ENCODE measurements around the gene TIE1. TPM values are rescaled to one million over a fixed set of nuclear protein-coding genes. Genes with fewer than 3 reads are reported as not detected.

The TIE1 gene
- total RNA-seq, 4 donors from 2014 or later = 11.4 to 49.3 (median 30.2) TPM

DNA sequence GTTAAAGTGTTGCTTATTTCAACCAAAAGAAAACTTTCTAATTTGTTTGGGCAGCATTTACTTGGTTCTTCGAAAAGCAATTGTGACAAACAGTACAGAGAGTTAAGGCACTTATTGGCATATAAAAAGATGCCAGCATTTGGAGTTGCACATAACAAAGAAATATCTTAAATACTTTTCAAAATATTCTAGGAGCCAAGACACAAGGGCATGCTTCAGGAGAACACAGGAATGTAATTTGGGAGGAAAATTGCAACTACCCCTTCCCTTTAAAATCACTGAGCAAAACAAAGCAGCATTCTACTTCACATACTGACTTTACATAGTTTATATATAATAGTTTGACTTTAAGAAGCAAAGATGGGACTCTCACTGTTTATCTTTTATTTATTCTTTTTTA is 4.6 kb upstream of the TIE1 start:
- Histone ChIP-seq H3K36me3 (no peaks in the 10 kb centered on the region), H3K4me3 (no peak overlapping the region), H3K27me3 (no peaks in the 10 kb centered on the region), H3K9me3 (no peaks in the 10 kb centered on the region), H3K4me1 (peaks cover 0 to 53% (median 18%) of the 10 kb centered on the region in 3 donors), H3K27ac (peak overlapping the region in 3 of 4 donors; percentile 70 to 81 (median 71))
- TF ChIP-seq EP300 (IDR thresholded peaks at IDR 0.05) = no peak
- TF ChIP-seq CTCF (IDR thresholded peaks at IDR 0.05) = no peak
- no peak for TF ChIP-seq POLR2A (IDR thresholded peaks at IDR 0.05)
- TF ChIP-seq POLR2AphosphoS5 (IDR thresholded peaks at IDR 0.05) = no peak
- no peak for ATAC-seq
- WGBS, 2 donors (ENCODE audit: low coverage in 1 of 2) = 63 to 85% methylated on average over 1 of the region's 1 CpG

DNA sequence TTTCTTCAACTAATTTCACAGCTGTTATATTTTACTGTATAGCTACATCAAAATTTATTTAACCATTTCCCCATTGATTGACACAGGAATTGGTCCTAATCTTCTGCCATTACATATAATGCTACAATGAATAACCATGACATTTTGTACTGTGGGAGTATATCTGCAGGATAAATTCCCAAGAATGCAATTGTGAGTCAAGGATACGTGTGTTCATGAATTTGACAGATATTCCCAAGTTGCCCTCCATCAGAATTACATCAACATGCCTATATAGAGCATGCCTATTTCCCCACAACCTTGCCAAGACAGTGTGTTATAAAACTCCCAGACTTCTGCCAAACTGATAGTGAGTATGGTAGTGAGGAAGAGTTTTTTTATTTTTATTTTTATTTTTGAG is 2.7 kb upstream of the TIE1 start:
- Histone ChIP-seq H3K4me1 (peaks cover 0 to 53% (median 18%) of the 10 kb centered on the region in 3 donors), H3K9me3 (no peaks in the 10 kb centered on the region), H3K4me3 (no peak overlapping the region), H3K27ac (no peak overlapping the region), H3K27me3 (no peaks in the 10 kb centered on the region), H3K36me3 (no peaks in the 10 kb centered on the region)
- 92 to 100% methylated on average over 1 of the region's 1 CpG for WGBS, 2 donors (ENCODE audit: low coverage in 1 of 2)
- no peak for ATAC-seq
- TF ChIP-seq CTCF (IDR thresholded peaks at IDR 0.05) (no peak), POLR2A (IDR thresholded peaks at IDR 0.05) (no peak), POLR2AphosphoS5 (IDR thresholded peaks at IDR 0.05) (no peak), EP300 (IDR thresholded peaks at IDR 0.05) (no peak)

DNA sequence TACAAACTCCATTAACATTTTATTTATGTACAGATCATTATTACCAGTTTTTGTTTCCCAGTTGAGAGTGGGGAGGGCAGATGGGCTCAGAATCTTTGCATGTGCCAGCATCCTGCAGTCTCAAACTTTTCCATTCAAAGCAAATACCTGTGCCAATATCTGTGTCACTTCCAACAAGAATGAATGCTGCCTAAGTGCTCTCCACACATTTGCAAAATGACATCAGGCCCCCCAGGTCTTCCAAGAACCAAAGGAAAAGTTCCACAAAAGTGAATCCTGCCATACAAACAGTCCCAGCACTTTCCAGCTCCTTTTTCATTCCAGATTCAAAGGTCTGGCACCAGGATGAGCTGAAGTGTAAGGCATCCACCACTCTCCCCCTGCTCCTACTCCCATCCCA is 1.7 kb upstream of the TIE1 start:
- Histone ChIP-seq H3K4me1 (peaks cover 0 to 52% (median 15%) of the 10 kb centered on the region in 3 donors), H3K27ac (peak overlapping the region in 3 of 4 donors; percentile 53 to 66 (median 61)), H3K27me3 (no peaks in the 10 kb centered on the region), H3K9me3 (no peaks in the 10 kb centered on the region), H3K4me3 (no peak overlapping the region), H3K36me3 (no peaks in the 10 kb centered on the region)
- TF ChIP-seq POLR2AphosphoS5 (IDR thresholded peaks at IDR 0.05) = no peak
- no peak for TF ChIP-seq CTCF (IDR thresholded peaks at IDR 0.05)
- TF ChIP-seq POLR2A (IDR thresholded peaks at IDR 0.05) = no peak
- no peak for TF ChIP-seq EP300 (IDR thresholded peaks at IDR 0.05)
- ATAC-seq = no peak

- Histone ChIP-seq H3K9me3 (no peaks in the 10 kb centered on the region), H3K4me3 (peak overlapping the region in 1 of 2 donors; percentile 37), H3K27ac (peak overlapping the region in 1 of 4 donors; percentile 4), H3K4me1 (peaks cover 0 to 40% (median 0%) of the 10 kb centered on the region in 3 donors), H3K27me3 (no peaks in the 10 kb centered on the region), H3K36me3 (no peaks in the 10 kb centered on the region)
- 88% methylated on average over 1 of the region's 1 CpG; no CpG with 5 or more reads in 1 of the 2 donors for WGBS, 2 donors (ENCODE audit: low coverage in 1 of 2)
- TF ChIP-seq POLR2A (IDR thresholded peaks at IDR 0.05) (no peak), EP300 (IDR thresholded peaks at IDR 0.05) (no peak), POLR2AphosphoS5 (IDR thresholded peaks at IDR 0.05) (no peak), CTCF (IDR thresholded peaks at IDR 0.05) (no peak)
- ATAC-seq = no peak
Observed at GRCh38 chr1:43302201-43302600, 1.4 kb downstream of the TIE1 start.

DNA sequence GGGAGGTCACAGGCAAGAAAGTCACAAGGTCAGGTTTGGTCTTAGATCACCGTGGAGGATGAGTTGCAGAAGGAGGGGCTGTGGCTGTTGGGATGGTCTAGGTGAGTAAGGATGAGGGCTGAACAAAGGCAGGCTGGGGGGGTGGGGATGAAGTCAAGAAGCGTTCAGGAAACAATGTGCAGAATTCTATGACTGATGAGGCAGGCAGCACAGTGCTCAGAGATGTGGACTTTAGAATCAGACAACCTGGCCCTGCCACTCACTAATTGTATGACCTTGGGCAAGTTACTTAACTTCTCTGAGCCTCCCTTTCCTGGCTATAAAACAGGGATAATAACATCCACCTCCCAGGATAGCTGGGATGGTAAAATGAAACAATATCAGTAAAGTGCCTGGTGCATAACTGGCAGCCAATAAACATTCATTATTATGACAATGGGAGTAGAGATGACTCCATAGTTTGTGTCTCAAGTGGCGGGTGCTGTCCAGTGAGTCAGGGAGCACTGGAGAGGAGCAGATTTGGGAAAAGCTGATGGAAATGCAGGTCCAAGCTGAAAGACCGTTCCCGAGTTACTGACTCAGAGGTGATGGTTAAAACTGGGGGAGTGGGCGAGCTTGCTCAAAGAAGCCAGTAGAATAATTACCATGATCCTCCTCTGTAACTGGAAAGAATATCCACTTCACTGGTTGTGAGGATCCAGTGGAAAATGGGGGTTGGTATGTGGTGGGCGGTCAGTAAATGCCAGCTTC is 2.1 kb downstream of the TIE1 start:
- WGBS, 2 donors (ENCODE audit: low coverage in 1 of 2) = 73 to 74% methylated on average over 5 to 7 of the region's 7 CpGs
- no peaks in the 10 kb centered on the region for H3K9me3 ChIP-seq
- peaks cover 0 to 38% (median 0%) of the 10 kb centered on the region in 3 donors for H3K4me1 ChIP-seq
- no peak for ATAC-seq
- no peak overlapping the region for H3K27ac ChIP-seq
- H3K36me3 ChIP-seq = no peaks in the 10 kb centered on the region
- H3K27me3 ChIP-seq = no peaks in the 10 kb centered on the region
- no peak for TF ChIP-seq POLR2AphosphoS5 (IDR thresholded peaks at IDR 0.05)
- TF ChIP-seq EP300 (IDR thresholded peaks at IDR 0.05) = no peak
- TF ChIP-seq CTCF (IDR thresholded peaks at IDR 0.05) = no peak
- TF ChIP-seq POLR2A (IDR thresholded peaks at IDR 0.05) = no peak
- peak overlapping the region in 1 of 2 donors; percentile 37 for H3K4me3 ChIP-seq

All from gastroesophageal sphincter (tissue), 4 donors.